ENCODE measurements around the gene TRAF2.
A peak's percentile ranks its signal among the peaks of the same experiment; 100 is the strongest.
"Not testable (repeated sequence)": the region's sequence is repeated elsewhere in the genome, so short reads cannot be mapped to it uniquely, and the experiment has no call there.

- peak; percentile 72 to 89 (median 82) for TF ChIP-seq CTCF (IDR thresholded peaks at IDR 0.05)
- not testable (repeated sequence) for TF ChIP-seq POLR2A (IDR thresholded peaks at IDR 0.05)
Observed at GRCh38 chr9:136842380-136842948, 43.9 kb upstream of the TRAF2 start, which contains the start of gene AJM1.

Data from right lobe of liver (tissue), 4 donors.